Neural progenitor cell (in vitro differentiated cells): ENCODE data around the gene VWF. TPM values are rescaled to one million over a fixed set of nuclear protein-coding genes. Genes with fewer than 3 reads are reported as not detected.

ENCODE experiments used
- DNase-seq: peaks from one replicate; pipeline ENCODE4 v3.0.0-alpha.2; 2016; ENCODE audit warnings: low spot score
- H2AFZ ChIP-seq: fragments of 200-600 bp; sonication (generic); replicated peaks from 2 replicates; pipeline ENCODE4 v1.6.1; 2016; ENCODE audit warnings: antibody characterized with exemption
- H3F3A ChIP-seq: fragments of 200-600 bp; sonication (generic); 2 replicates; pipeline ENCODE4 v1.6.1; 2016; ENCODE audit warnings: antibody characterized with exemption, low read depth
- H3K27ac ChIP-seq: fragments of 200-600 bp; sonication (generic); 2 replicates; pipeline ENCODE4 v1.5.1; 2016; ENCODE audit warnings: mild to moderate bottlenecking
- H3K27me3 ChIP-seq: fragments of 200-600 bp; sonication (generic); 2 replicates; pipeline ENCODE4 v1.6.1; 2016; ENCODE audit warnings: mild to moderate bottlenecking, moderate library complexity
- H3K36me3 ChIP-seq: fragments of 200-600 bp; sonication (generic); 2 replicates; pipeline ENCODE4 v1.5.1; 2016
- H3K4me1 ChIP-seq: fragments of 200-600 bp; sonication (generic); 2 replicates; pipeline ENCODE4 v1.6.1; 2016; ENCODE audit warnings: mixed run types
- H3K4me2 ChIP-seq: fragments of 200-600 bp; sonication (generic); 2 replicates; pipeline ENCODE4 v1.6.1; 2016
- H3K4me3 ChIP-seq: fragments of 200-600 bp; sonication (generic); 2 replicates; pipeline ENCODE4 v1.5.1; 2016
- H3K79me2 ChIP-seq: fragments of 200-600 bp; sonication (generic); 2 replicates; pipeline ENCODE4 v1.6.1; 2016; ENCODE audit warnings: low read depth
- H3K9ac ChIP-seq: fragments of 200-600 bp; sonication (generic); 2 replicates; pipeline ENCODE4 v1.6.1; 2016
- H3K9me3 ChIP-seq: fragments of 200-600 bp; sonication (generic); 2 replicates; pipeline ENCODE4 v1.5.1; 2016; ENCODE audit warnings: low read depth
- H4K20me1 ChIP-seq: fragments of 200-600 bp; sonication (generic); 2 replicates; pipeline ENCODE4 v1.6.1; 2016; ENCODE audit warnings: low read depth
- H3K27ac Mint-ChIP-seq: 3 replicates; pipeline ENCODE4 v1.8.0; 2021; ENCODE audit warnings: mixed read lengths
- H3K27me3 Mint-ChIP-seq: 2 replicates; pipeline ENCODE4 v1.8.0; 2022; ENCODE audit warnings: low read depth, mild to moderate bottlenecking, inconsistent platforms, moderate library complexity, mixed read lengths; ENCODE audit not compliant: insufficient read depth
- H3K36me3 Mint-ChIP-seq: 3 replicates; pipeline ENCODE4 v1.8.0; 2021; ENCODE audit warnings: mixed read lengths
- H3K4me1 Mint-ChIP-seq: 3 replicates; pipeline ENCODE4 v1.8.0; 2021; ENCODE audit warnings: mixed read lengths
- H3K4me3 Mint-ChIP-seq: 3 replicates; pipeline ENCODE4 v1.8.0; 2021; ENCODE audit warnings: mild to moderate bottlenecking, moderate library complexity, mixed read lengths
- H3K9me3 Mint-ChIP-seq: 3 replicates; pipeline ENCODE4 v1.8.0; 2020; ENCODE audit warnings: mixed read lengths
- EZH2 ChIP-seq: fragments of 200-600 bp; sonication (generic); IDR thresholded peaks from 2 replicates; pipeline ENCODE4 v1.6.1; 2017; ENCODE audit warnings: antibody characterized with exemption, mild to moderate bottlenecking, moderate library complexity
- EZH2phosphoT487 ChIP-seq: fragments of 200-600 bp; sonication (generic); IDR thresholded peaks from 2 replicates; pipeline ENCODE4 v1.6.1; 2017; ENCODE audit warnings: antibody characterized with exemption
- total RNA-seq: library from RNA; depleted of rRNA; stranded (reverse); fragments of >200 nt; gene quantifications from 2 replicates; pipeline ENCODE4 v1.2.3, GENCODE V29; 2015; ENCODE audit warnings: low replicate concordance
- TF ChIP-seq, protein P1 (sequence below): fragments of 200-600 bp; sonication (generic); IDR thresholded peaks from 2 replicates; pipeline ENCODE4 v1.5.1; 2017; ENCODE audit warnings: antibody characterized with exemption, mild to moderate bottlenecking

The VWF gene
- total RNA-seq, 1 donor from 2014 or later: 8.0 TPM

DNA sequence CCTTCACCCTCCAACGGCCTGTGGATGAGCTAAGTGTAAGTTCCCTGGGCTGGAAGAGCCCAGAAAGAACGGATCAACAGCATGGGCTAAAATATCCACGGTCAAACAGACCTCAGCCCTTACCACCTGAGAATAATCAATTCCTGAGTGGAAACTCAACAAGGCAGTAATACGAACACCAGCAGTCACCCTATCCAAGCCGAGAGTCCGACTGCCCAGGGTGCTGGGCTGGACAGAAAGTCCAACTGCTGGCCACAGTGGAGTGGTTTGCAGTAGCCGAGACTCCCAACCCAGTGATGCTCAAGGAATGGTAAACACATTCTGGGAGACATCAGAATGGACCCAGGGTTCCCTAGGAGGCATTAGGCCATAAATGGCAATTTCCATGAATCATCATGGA, 216.2 kb downstream of the VWF start:
- no peaks in the 10 kb centered on the region for H3K36me3 Mint-ChIP-seq
- no peak overlapping the region for H3K27ac Mint-ChIP-seq
- no peaks in the 10 kb centered on the region for H3K79me2 ChIP-seq
- peaks cover 2% of the 10 kb centered on the region for H3K9me3 Mint-ChIP-seq
- no peak overlapping the region for H2AFZ ChIP-seq
- H3K4me1 ChIP-seq: no peaks in the 10 kb centered on the region
- TF ChIP-seq EZH2phosphoT487: no peak
- TF ChIP-seq, protein P1, sequence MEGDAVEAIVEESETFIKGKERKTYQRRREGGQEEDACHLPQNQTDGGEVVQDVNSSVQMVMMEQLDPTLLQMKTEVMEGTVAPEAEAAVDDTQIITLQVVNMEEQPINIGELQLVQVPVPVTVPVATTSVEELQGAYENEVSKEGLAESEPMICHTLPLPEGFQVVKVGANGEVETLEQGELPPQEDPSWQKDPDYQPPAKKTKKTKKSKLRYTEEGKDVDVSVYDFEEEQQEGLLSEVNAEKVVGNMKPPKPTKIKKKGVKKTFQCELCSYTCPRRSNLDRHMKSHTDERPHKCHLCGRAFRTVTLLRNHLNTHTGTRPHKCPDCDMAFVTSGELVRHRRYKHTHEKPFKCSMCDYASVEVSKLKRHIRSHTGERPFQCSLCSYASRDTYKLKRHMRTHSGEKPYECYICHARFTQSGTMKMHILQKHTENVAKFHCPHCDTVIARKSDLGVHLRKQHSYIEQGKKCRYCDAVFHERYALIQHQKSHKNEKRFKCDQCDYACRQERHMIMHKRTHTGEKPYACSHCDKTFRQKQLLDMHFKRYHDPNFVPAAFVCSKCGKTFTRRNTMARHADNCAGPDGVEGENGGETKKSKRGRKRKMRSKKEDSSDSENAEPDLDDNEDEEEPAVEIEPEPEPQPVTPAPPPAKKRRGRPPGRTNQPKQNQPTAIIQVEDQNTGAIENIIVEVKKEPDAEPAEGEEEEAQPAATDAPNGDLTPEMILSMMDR: no peak
- TF ChIP-seq EZH2: no peak
- no peaks in the 10 kb centered on the region for H3K36me3 ChIP-seq
- H3K9me3 ChIP-seq: no peaks in the 10 kb centered on the region
- no peak overlapping the region for H3K27ac ChIP-seq
- no peak for DNase-seq
- H3K4me3 Mint-ChIP-seq: no peak overlapping the region
- no peak overlapping the region for H3K4me2 ChIP-seq
- H3K4me1 Mint-ChIP-seq: peaks cover 7% of the 10 kb centered on the region
- no peaks in the 10 kb centered on the region for H3F3A ChIP-seq
- no peak overlapping the region for H3K4me3 ChIP-seq
- H4K20me1 ChIP-seq: no peaks in the 10 kb centered on the region
- no peak overlapping the region for H3K9ac ChIP-seq
- peaks cover 5% of the 10 kb centered on the region for H3K27me3 Mint-ChIP-seq
- H3K27me3 ChIP-seq: no peaks in the 10 kb centered on the region

DNA sequence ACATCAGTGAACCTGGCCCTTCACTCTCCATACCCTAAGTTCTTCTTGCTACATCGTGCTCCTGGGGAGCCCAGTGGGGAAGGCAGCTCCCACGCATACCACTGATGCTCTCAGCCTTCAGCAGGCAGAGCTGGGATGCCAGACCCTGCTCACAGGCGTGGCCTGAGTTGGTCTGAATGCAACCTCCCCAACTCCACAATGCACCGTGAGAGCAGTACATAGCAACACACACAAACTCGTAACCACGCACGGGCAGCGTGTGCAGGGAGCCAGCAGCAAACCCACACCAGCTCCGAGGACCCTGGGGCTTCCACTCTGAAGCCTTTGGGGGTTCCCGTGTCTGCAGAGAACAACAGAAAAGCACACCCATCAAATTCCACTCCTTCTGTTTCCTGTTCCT, 216.7 kb downstream of the VWF start:
- H3K9ac ChIP-seq: no peak overlapping the region
- H3K4me3 ChIP-seq: no peak overlapping the region
- no peaks in the 10 kb centered on the region for H3K9me3 ChIP-seq
- H3K27ac ChIP-seq: no peak overlapping the region
- H2AFZ ChIP-seq: no peak overlapping the region
- no peaks in the 10 kb centered on the region for H3K4me1 ChIP-seq
- Mint-ChIP-seq H3K4me3 (no peak overlapping the region), H3K27me3 (peaks cover 5% of the 10 kb centered on the region), H3K27ac (no peak overlapping the region), H3K36me3 (no peaks in the 10 kb centered on the region), H3K4me1 (peaks cover 7% of the 10 kb centered on the region), H3K9me3 (peaks cover 2% of the 10 kb centered on the region)
- H3K27me3 ChIP-seq: no peaks in the 10 kb centered on the region
- H4K20me1 ChIP-seq: no peaks in the 10 kb centered on the region
- H3F3A ChIP-seq: no peaks in the 10 kb centered on the region
- no peaks in the 10 kb centered on the region for H3K36me3 ChIP-seq
- no peak for DNase-seq
- H3K4me2 ChIP-seq: no peak overlapping the region
- no peaks in the 10 kb centered on the region for H3K79me2 ChIP-seq
- no peak for TF ChIP-seq EZH2phosphoT487

DNA sequence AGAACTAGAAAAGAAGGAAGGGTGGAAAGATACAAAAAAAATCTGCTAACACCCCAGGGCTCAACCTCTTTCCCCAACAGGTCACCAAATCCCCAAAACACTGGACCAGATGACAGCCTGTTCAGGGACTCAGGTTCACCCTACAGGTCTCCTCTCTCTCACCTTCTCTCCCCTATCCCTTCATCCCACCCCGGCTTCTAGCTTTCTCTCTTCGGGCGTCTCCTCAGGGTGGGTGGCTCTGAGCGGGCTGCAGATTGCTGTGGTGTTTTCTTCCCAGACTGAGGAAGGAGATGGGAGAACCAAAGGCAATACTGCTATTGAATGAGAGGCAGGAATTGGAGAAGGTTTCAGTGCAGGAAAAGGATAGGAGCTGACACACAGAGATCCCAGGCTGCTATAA, 218.7 kb downstream of the VWF start:
- peaks cover 5% of the 10 kb centered on the region for H3K27me3 Mint-ChIP-seq
- Histone ChIP-seq H3K4me2 (no peak overlapping the region), H3K9me3 (no peaks in the 10 kb centered on the region), H3K79me2 (no peaks in the 10 kb centered on the region), H3K4me1 (no peaks in the 10 kb centered on the region), H3K27ac (no peak overlapping the region), H3K27me3 (no peaks in the 10 kb centered on the region), H4K20me1 (no peaks in the 10 kb centered on the region), H3K9ac (no peak overlapping the region), H3K36me3 (no peaks in the 10 kb centered on the region), H3K4me3 (no peak overlapping the region), H3F3A (no peaks in the 10 kb centered on the region), H2AFZ (no peak overlapping the region)
- TF ChIP-seq, protein P1: no peak
- peaks cover 2% of the 10 kb centered on the region for H3K9me3 Mint-ChIP-seq
- no peak overlapping the region for H3K4me3 Mint-ChIP-seq
- no peak for DNase-seq
- peaks cover 19% of the 10 kb centered on the region for H3K4me1 Mint-ChIP-seq
- peak overlapping the region; percentile 66 for H3K27ac Mint-ChIP-seq
- no peaks in the 10 kb centered on the region for H3K36me3 Mint-ChIP-seq

DNA sequence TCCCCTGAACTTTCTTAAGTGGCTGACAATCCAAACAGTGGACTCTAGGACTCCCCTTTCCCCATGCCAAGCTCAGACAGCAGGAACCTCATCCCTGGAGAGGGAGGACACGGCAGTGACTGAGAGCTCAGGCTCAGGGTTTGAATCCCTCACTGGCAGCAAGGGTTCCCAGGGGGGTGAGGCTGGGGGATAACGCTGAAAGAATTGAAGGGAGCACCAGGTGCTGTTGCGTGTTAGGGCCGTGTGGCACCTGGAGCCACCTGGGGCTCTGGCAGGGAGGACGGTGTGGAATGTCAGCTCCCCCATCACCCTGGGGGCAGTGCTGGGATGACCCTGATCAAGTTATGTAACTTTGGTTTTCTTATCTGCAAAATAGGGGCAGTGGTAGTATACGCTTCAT, 219.5 kb downstream of the VWF start:
- no peaks in the 10 kb centered on the region for H4K20me1 ChIP-seq
- no peaks in the 10 kb centered on the region for H3K4me1 ChIP-seq
- Mint-ChIP-seq H3K27me3 (peaks cover 9% of the 10 kb centered on the region), H3K27ac (no peak overlapping the region), H3K4me3 (no peak overlapping the region), H3K9me3 (peaks cover 2% of the 10 kb centered on the region), H3K4me1 (peaks cover 27% of the 10 kb centered on the region), H3K36me3 (no peaks in the 10 kb centered on the region)
- no peaks in the 10 kb centered on the region for H3K36me3 ChIP-seq
- no peak for DNase-seq
- H3K9me3 ChIP-seq: no peaks in the 10 kb centered on the region
- no peaks in the 10 kb centered on the region for H3K79me2 ChIP-seq
- H3K4me3 ChIP-seq: no peak overlapping the region
- no peaks in the 10 kb centered on the region for H3K27me3 ChIP-seq
- TF ChIP-seq EZH2 (no peak), EZH2phosphoT487 (no peak)
- no peak overlapping the region for H3K4me2 ChIP-seq
- no peak overlapping the region for H3K9ac ChIP-seq
- H3F3A ChIP-seq: no peaks in the 10 kb centered on the region
- no peak overlapping the region for H3K27ac ChIP-seq
- H2AFZ ChIP-seq: no peak overlapping the region
